Cortex of kidney (tissue), 1 donor: ENCODE measurements around the gene CTPS2.

ENCODE experiments used
- DNase-seq: peaks from one replicate; lab custom pipeline; 2025; lab: John Stamatoyannopoulos, UW

Gene CTPS2

GRCh38 chrX:16559206-16559619 lies 153.3 kb downstream of the CTPS2 start:
- no peak for DNase-seq

GRCh38 chrX:16558489-16558888 lies 154.0 kb downstream of the CTPS2 start:
- DNase-seq = no peak

GRCh38 chrX:16552546-16552945 lies 159.9 kb downstream of the CTPS2 start:
- no peak for DNase-seq

- no peak for DNase-seq
Observed at GRCh38 chrX:16547644-16548043, 164.8 kb downstream of the CTPS2 start.

- no peak for DNase-seq
Observed at GRCh38 chrX:16544969-16545368, 167.5 kb downstream of the CTPS2 start.
